ENCODE results near the gene SHTN1. TPM values are rescaled to one million over a fixed set of nuclear protein-coding genes. Genes with fewer than 3 reads are reported as not detected.

The SHTN1 gene
- polyA plus RNA-seq, 10 donors, result 4.3 to 10.7 (median 7.1) TPM

DNA sequence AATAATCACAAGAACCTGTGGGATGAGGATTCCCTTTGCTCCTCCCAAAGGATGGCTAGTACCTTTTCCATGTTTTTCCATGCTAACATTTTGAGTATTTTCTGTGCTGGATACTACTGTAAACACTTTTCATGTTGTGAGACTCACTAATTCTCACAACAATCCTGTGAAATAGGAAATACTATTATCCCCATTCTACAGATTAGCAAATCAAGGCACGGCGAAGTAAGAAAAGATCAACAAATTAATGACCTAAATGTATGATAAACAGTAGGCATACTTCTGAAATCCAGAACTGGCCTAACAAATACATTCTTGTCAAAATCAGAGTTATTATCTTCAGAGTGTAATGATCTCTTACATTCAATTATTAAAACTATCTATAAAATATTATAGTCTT lies 86.4 kb downstream of the SHTN1 start:
- no peak for DNase-seq

GRCh38 chr10:116917481-116917880 lies 87.5 kb downstream of the SHTN1 start:
- DNase-seq, result no peak

GRCh38 chr10:116915340-116915739 lies 89.6 kb downstream of the SHTN1 start:
- no peak for DNase-seq

DNA sequence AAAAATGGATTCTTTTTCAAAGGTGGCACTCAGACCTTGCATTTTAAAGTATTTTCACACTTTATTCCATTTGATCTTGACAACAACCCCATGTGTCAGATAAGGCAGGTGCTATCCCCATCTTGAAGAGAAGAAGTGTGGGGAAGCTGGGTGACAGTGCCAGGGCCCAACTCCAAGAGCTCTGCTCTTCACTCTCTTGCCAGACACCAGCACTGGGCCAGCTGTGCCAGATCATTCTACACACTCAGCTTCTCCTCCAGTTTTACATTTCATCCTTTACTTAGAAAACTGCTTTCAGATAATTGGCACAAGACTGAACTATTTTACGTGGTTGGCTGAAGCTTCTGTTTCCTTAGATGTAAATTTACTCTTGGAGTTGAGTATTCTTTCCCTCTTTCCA lies 91.3 kb downstream of the SHTN1 start:
- DNase-seq, result no peak

GRCh38 chr10:116912162-116912561 lies 92.8 kb downstream of the SHTN1 start:
- DNase-seq, result no peak

DNA sequence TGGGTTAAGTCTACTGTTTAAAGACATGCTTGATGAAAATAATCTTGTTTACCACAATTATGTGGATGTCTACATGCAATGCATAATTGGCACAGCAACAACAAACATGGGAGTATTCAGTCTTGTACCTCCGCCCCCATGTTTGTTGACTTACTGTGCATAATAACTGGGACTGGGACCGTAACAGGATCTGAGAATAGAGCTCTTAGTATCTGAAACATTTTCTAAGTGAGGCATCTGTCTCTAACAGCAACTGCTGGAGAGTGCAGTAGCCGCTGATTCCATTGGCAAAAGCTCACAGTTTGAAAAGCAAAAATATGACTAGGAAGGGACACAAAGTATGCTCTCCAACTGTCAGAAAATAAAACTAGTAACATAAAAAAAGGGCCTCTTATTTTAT lies 94.1 kb downstream of the SHTN1 start:
- peak in 1 of 3 donors; percentile 6 for DNase-seq

DNA sequence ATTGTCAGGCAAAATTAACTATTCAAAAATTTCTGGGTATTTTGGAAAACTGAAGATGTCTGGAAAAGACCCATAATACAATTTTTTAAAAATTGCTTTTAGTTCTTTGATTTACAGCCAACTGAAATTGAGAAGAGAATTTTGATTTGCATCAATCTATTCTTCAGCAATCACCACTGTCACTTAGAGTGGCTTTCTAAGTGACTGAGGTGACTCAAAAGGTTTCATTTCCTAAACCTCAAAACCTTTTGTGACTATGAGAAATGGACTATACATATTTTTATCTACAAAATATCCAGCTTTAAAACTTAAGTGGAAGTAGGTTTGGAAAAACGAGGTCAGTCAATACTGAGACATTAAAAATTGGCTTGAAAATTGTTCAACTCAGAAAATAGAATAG lies 95.7 kb downstream of the SHTN1 start:
- no peak for DNase-seq

- DNase-seq, result no peak
Measured at GRCh38 chr10:116907245-116907987, 97.6 kb downstream of the SHTN1 start.

- DNase-seq, result no peak
Measured at GRCh38 chr10:116905845-116906210, 99.2 kb downstream of the SHTN1 start.

GRCh38 chr10:116899626-116900025 lies 105.4 kb downstream of the SHTN1 start:
- DNase-seq, result no peak

- DNase-seq, result no peak
Measured at GRCh38 chr10:116893686-116894037, 111.3 kb downstream of the SHTN1 start.

DNA sequence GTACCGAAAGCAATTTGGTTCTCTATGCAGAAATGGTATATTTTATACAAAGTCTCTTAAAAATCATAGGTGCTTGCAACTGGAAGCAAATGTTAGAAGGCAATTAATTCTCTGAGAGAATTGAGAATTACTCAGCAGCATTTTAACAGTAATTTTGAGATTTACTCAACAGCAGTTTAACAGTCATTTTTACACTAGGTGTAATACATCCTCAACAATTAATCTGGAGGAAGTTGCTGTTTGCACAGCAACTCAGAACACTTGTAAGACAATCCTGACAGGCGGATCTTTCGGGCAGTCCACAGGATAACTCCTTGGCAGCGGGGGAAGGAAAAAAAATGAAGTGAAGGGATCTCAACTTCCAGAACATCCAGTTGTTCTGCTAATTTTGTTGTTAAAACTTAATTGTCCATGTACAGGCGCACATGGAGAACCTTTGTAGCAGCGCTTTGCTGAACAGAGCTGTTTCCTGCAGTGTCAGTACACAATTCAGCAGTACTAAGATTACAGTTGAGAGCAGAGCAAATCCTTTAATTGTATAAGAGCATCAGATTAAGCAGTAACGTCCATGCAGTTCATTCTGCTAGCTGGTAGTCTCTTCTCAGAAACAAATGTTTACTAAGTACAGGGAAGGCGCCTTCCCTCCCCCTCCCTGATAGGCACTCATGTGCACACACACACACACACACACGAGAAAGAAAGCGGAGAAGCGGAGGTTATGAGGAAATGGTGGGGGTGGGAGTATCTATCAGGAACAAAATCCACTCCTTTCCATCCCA lies 111.9 kb downstream of the SHTN1 start:
- no peak for DNase-seq

DNA sequence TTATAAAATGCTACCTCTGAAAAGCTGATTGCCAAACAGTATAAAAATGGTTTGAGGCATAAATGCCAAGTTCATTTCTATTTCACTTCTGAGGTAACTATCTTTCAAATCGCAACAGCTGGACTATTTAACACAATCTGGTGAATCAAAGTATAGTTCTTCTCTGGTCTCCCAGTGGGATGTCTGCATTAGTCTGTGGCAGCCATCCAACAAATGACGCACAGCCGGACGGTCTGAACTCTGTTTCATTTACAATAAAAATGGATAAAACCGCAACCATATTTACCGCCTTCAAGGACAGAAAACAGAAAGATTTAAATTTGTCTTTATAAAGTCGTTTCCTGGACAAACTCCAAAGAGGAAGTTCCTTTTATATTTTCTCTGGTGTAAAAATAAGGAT lies 113.8 kb downstream of the SHTN1 start:
- peak; percentile 83 to 90 (median 89) for DNase-seq

DNA sequence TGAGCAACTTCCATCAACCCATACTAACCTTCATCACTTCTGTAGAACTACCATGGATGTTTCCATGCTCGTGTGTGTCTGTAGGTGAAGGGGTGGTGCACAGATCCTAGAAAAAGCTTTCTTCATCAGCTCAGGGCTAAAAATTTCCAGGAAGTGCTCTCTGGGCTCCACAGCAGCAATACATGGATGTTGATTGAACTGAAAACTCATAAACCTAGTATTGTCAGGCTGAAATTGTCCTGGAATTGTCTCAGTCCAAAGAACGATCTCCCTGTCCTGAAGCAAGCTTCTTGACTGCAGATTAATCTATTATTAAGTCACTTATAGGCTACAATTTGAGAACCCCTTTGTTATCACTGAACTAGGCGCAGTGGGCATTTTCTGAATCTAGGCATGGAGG lies 115.9 kb downstream of the SHTN1 start:
- DNase-seq, result no peak

DNA sequence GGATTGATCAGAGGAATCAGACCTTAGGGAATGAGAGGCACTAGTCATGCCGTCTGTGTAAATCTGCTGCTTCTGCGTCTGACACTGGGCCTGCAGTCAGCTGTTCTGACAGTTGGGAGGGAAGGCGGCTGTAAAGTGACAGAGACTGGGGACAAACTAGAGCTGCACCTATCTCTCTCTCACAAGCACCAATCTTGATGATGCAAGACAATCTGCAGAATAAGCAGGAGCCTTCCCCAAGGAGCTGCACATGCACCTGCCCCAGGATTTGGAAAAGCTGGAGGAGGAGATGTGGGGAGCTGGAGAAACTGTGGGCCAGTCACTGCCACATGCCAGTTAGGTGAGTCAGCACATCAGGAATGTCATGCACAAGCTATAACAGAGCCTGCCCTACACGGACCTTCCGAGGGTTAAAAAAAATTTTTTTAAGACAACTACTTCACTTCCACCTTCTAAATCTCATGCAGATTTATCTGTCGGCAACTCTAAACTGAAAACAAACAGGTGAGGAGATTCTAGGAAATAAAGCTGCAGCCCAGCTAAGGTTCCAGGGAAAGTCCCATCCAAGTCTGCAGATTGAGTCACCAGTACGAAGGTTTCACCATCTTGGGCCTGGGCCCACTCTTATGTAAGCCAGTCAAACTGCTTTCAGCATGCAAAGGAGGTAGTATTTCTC lies 116.5 kb downstream of the SHTN1 start:
- DNase-seq, result peak in 2 of 3 donors; percentile 19 to 45

DNA sequence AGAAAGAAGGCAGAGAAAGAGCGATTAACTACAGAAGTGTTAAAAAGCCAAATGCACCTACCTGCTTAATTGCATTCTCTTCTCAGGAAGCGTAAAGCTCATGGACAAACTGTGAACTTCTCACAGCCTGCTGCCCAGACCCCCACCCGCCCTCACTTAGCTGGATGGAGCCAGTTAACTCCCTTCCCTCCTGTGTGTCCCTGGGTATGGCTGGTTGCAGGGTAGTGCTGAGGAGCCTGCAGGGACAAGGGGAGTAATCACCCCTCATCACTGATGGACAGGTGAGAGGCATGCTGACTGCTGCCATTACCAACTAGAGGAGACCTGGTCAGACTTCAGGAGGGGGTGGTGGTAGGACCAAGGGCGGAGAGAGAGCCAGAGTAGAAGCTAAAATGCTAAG lies 118.2 kb downstream of the SHTN1 start:
- no peak for DNase-seq

GRCh38 chr10:116882639-116883038 lies 122.3 kb downstream of the SHTN1 start:
- no peak for DNase-seq

DNA sequence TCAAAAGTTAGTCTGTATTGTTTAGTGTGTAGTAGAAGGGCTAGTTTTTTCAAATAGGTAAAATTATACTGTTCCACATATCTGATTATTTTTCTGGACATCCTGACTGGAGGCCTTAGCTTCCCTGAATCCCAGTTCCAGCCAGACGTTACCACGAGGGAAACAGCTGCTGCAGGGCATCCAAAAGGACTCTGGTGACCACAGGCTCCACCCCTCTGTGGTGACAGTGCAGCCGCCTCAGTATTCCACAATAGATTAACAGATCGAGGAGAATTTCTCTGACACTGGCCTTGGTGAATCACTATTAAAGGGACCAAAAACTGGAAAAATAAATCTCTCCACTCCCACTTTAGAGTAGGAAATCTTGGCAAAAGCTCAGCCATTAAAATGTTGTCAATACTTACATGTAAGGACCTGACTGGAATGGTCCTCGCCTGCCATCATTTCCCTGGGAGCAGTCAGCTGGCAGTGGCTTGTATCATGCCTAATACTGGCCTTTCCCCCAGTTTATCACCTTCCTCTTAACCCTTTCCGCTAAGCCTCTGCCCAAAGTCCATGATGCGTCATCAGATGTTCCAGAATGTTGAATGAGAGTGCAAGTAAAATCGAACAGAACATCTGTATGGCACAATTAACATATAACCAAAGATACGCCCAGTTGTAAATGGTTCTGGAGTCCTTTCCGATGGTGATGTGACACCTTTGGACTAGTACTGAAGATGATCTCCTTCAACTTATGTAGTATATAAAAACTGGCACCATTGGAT lies 124.1 kb downstream of the SHTN1 start:
- DNase-seq, result peak in 1 of 3 donors; percentile 25

GRCh38 chr10:116879817-116880216 lies 125.2 kb downstream of the SHTN1 start:
- no peak for DNase-seq

- no peak for DNase-seq
Measured at GRCh38 chr10:116878123-116878522, 126.9 kb downstream of the SHTN1 start.

- no peak for DNase-seq
Measured at GRCh38 chr10:116877391-116877790, 127.6 kb downstream of the SHTN1 start.

GRCh38 chr10:116875897-116876296 lies 129.1 kb downstream of the SHTN1 start:
- DNase-seq, result no peak
